ENCODE results near the gene GLDN. TPM values are rescaled to one million over a fixed set of nuclear protein-coding genes. Genes with fewer than 3 reads are reported as not detected.

The GLDN gene
- total and polyA plus RNA-seq, 2 experiments from 2014 or later = 0.32 to 1.2 TPM

GRCh38 chr15:51342227-51342999 is 958 bp downstream of the GLDN start:
- Mint-ChIP-seq H3K27ac (no peak overlapping the region), H3K36me3 (ENCODE audit: low read depth) (no peaks in the 10 kb centered on the region)

More at GRCh38 chr15:51342227-51342999, 958 bp downstream of the GLDN start:
- no peak overlapping the region for H3K27ac ChIP-seq (ENCODE audit: low read depth)
- no peaks in the 10 kb centered on the region for H3F3A ChIP-seq (replicated peaks; ENCODE audit: low read depth)
- ATAC-seq (peak; percentile 42), DNase-seq (ENCODE audit: low spot score) (peak; percentile 34)
- H3K4me3 ChIP-seq = peak overlapping the region; percentile 72
- peak overlapping the region; percentile 68 for H3K4me3 Mint-ChIP-seq
- H2AFZ ChIP-seq = peak overlapping the region; percentile 98
- H3K9me3 Mint-ChIP-seq = no peaks in the 10 kb centered on the region; the same call in 2 of the 3 replicates
- peak overlapping the region; percentile 92 for H3K4me2 ChIP-seq
- no peaks in the 10 kb centered on the region for H3K36me3 ChIP-seq (ENCODE audit: insufficient read depth)
- peaks cover 51% of the 10 kb centered on the region for H3K27me3 ChIP-seq (ENCODE audit: insufficient read depth)
- H4K20me1 ChIP-seq (replicated peaks; ENCODE audit: insufficient read depth) = 0 out of 2 replicates have a peak, but pooled peaks cover 6% of the 10 kb centered on the region
- TF ChIP-seq CTCF (conservative IDR thresholded peaks at IDR 0.05; ENCODE audit: low read depth in 2 of 2) (no peak), EZH2 (IDR thresholded peaks at IDR 0.05; ENCODE audit: low read depth, unreplicated experiment) (no peak), CREB1 (CRISPR knock-in tag; IDR thresholded peaks at IDR 0.05; ENCODE audit: low read depth) (no peak), NANOG (IDR thresholded peaks at IDR 0.05; ENCODE audit: borderline replicate concordance) (no peak), STAT1 (IDR thresholded peaks at IDR 0.05; ENCODE audit: unreplicated experiment) (no peak), REST (IDR thresholded peaks at IDR 0.05; ENCODE audit: unreplicated experiment) (no peak), ZNF462 (CRISPR knock-in tag; IDR thresholded peaks at IDR 0.05) (no peak), ETS1 (IDR thresholded peaks at IDR 0.05) (no peak), ZNF331 (CRISPR knock-in tag; IDR thresholded peaks at IDR 0.05; ENCODE audit: low read depth) (no peak), JUNB (IDR thresholded peaks at IDR 0.05; ENCODE audit: unreplicated experiment) (no peak), POLR2AphosphoS5 (IDR thresholded peaks at IDR 0.05; ENCODE audit: low read depth) (no peak)
- H3K4me1 Mint-ChIP-seq = no peaks in the 10 kb centered on the region; the same call in 2 of the 3 replicates
- peaks cover 6% of the 10 kb centered on the region for H3K9me2 ChIP-seq (ENCODE audit: insufficient read depth)
- H3K4me1 ChIP-seq (ENCODE audit: insufficient read depth) = peaks cover 3% of the 10 kb centered on the region; the same call in 1 of the 2 replicates
- H3K27me3 Mint-ChIP-seq (ENCODE audit: insufficient read depth, low read depth, poor library complexity) = peaks cover 32% of the 10 kb centered on the region
- no peaks in the 10 kb centered on the region for H3K79me2 ChIP-seq (replicated peaks; ENCODE audit: insufficient read depth)

Measured in GM23338 (cell line).